ENCODE results near the gene HEATR9.
"Not testable (repeated sequence)": the region's sequence is repeated elsewhere in the genome, so short reads cannot be mapped to it uniquely, and the experiment has no call there.

The HEATR9 gene, protein sequence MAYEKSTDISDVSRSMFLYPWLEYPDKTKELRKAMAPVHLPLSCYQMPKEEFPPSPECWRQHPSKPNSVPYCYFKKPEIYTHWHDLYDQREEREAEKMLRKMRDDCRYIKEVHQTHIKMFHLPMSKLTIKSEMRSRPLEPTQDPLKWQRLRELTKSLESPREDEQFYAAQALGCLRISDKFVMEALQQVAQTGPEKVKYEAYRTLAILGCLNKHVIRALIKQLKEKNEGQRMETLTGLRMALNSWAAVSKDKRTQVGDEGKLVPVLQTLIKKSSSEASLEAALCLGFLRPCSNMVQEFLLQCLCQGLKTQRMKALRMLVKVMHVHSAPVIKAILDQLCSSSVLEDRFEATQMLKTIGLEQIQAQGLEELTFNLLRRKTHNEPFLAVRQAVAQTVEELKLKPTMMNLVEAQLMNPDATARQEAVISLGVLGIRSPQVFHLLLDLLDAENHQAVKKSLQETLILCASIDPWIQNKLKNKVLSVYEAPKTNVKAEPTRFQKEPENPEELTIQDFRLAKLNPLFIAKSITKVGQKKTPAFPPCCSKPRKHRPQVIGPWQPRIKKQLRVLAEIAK

DNA sequence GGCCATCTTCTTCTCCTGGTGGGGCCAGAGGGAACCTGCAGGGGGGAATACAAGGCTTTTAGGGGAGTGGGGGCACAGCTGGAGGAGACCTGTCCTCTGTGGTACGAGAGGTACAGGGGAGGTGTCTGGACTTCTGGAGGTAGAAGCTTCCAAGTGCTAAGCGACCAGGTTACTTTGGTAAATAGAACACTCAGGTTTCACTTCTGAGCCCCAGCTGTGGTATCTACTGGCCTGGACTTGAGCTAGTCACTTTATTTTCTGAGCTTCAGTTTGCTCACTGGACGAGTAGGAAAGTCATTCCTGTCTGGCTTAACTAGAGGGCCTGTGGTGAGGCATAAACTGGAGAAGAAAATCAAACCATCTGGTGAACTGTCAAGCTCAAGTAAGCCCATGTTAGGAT, at the start of gene HEATR9:
TSS of gene HEATR9 (minus strand) at position 155 of the 400 bp plus-strand sequence. CDS start at position 6, 149 bp downstream.
- no peak for DNase-seq (ENCODE audit: low read depth)

DNA sequence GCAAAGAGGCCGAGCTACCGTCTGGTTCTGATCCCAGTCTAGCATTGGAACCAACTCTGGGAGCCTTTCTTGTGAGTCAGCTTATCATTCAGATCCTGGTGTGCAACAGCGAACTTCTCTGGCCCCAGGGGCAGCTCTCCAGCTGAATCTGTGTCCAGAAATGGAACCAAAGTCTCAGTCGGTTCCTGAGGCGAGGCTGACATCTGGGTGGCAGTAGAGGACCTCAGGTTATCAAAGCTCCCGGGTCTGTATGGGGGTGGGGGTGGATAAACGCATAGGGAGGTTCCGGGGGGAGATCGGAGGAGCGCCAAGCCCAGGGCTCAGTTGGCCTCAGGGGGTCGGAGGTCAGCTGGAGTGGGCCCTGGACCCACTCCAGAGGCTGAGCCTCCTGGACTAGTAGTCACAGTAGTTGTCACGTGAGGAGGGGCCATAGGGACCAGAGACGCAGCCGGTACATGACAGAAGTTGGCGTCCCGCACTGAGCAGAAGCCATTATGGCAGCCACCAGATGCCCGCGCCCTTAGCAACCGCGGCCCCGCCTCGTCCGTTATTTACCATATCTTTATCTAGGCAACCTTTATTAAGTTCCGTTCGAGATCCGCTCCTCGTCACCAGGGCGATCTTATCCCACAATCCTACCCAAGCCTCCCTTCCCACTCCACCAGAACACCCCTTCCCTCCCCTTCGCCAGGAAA, 49.0 kb upstream of the HEATR9 start:
- DNase-seq (ENCODE audit: low read depth) = no peak

DNA sequence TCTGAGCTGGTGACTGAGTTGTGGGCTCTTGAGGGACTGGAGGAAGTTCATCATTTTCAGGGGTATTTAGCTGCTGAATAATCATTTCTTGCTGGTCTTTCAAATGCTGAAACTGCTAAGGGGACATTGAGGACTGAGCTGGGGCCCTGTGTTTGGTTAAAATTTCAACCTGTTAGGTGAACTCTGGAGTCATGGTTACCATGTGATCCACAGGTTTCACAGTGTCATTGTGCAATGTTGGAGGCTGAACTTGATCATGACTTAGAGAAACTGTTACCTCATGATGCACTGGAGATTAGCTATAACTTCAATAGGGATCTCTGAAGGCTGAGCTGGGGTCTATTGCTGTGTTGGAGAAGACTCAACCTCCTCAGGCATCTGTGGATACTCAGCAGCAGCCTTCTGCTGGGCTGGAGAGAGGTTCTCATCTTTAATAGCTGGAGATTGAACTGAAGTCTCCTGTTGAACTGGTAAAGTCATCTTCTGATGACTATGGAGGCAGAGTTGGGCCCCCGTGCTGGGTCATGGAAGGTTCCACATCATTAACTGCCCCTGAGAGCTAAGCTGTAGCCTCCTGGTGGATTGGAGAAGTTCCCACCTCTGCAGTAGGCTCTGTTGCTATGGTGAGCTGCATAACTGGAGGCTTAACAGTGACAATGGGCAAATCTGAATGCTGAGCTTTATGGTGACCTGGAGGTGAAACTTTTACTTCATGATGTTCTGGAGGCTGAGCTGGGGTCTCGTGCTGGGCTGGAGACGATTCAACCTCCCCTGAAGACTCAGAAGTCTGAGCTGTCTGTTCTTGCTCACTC, 46.7 kb upstream of the HEATR9 start:
- DNase-seq (ENCODE audit: low read depth) = no peak

DNA sequence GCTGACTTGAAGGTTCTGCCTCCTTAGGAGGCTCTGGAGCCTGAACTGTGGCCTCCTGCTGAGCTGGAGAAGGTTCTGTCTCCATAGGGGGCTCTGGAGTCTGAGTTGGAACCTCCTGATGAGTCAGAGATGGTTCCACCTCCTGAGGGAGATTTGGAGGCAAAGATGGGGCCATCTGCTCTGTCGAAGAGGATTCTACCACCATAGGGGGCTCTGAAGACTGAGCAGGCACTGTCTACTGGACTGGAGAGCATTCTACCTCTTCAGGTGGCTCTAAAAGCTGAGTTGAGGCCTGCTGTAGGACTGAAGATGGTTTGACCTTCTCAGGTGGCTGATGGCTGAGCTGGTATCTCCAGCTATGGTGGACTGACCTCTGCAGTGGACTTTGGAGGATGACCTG, 45.7 kb upstream of the HEATR9 start:
- DNase-seq (ENCODE audit: low read depth) = no peak

DNA sequence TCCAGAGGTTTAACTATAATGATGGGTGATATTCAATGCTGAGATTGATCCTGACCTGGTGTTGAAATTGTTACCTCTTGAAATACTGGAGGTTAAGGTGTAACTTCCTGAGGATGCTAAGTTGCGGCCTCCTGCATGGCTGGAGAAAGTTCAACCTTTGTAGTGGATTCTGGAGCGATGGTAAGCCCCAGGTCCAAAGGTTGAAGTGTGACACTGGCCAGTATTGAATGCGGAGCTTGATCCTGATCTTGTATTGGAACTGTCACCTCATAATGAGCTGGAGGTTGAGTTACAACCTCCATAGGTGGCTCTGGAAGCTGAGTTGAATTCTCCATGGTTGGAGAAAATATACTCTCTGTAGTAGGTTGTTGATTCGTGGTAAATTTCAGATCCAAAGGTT, 44.9 kb upstream of the HEATR9 start:
- no peak for DNase-seq (ENCODE audit: low read depth)

DNA sequence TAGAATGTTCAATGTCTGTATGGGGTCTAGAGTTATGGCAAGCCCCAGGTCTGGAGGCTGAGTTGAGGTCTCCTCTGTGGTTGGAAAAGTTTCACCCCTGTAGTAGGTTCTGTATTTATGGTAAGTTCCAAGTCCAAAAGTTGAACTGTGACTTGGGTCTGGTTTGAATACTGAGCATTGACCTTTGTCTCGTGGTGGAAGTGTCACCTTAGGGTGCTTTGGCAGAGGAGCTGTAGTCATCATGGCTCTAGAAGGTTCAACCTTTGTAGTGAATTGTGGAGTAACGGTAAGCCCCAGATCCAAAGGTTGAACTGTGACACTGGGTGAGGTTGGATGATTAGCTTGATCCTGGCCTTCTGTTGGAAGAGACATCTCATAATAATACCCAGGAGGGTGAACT, 44.3 kb upstream of the HEATR9 start:
- no peak for DNase-seq (ENCODE audit: low read depth)

DNA sequence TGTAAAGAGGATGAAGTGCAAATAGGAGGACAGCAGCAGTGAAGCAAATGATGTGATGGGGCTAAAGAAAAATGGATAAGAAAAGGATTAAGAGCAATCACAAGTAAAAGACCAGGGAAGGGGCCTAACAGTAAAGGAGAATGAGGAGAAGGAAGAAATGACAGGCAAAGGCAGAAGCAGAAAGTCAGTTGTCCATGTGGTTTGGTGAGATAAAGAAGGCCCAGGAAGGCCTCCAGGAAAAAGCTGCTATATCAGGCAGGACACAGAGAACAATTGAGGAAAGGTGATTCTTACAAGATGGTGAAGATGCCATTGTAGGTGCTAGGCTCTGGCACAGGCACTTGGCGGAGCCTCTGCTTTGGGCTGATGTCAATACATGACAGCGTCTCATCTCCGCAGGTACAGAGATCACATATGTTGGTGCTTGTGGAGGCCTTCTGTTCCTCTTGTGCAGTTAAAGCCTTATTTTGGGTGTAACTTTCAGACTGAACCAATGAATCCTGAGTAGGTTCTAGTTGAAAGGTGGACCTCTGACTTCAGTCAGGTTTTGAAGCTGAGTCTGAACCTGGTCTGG, 43.7 kb upstream of the HEATR9 start:
- no peak for DNase-seq (ENCODE audit: low read depth)

DNA sequence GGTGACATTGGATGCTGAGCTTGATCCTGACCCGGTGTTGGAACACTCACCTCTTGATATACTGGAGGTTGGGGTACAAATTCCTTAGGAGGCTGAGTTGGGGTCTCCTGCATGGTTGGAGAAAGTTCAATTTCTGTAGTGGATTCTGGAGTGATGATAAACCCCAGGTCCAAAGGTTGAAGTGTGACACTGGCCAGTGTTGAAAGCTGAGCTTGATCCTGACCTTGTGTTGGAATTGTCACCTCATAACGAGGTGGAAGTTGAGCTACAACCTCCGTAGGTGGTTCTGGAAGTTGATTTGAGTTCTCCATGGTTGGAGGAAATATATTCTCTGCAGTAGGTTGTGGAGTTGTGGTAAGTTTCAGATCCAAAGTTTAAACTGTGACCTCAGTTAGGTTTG, 40.7 kb upstream of the HEATR9 start:
- DNase-seq (ENCODE audit: low read depth) = no peak

DNA sequence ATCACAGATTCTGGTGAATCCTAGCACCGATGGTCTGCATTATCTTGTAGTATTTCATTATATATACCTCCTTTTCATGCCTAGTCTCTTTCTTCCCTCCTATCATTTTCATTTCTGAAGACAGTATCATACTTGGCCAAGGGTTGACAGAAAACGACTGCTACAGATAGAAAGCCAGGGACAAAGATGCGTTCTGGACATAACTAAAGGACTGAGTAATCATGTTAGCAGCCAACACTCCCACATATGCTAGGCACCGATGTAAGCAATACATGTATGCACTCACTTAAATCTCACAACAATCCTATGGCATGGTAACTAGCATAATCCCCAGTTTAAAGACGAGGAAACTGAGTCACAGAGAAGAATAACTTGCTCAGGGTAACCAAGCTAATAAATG, 39.0 kb upstream of the HEATR9 start:
- no peak for DNase-seq (ENCODE audit: low read depth)

DNA sequence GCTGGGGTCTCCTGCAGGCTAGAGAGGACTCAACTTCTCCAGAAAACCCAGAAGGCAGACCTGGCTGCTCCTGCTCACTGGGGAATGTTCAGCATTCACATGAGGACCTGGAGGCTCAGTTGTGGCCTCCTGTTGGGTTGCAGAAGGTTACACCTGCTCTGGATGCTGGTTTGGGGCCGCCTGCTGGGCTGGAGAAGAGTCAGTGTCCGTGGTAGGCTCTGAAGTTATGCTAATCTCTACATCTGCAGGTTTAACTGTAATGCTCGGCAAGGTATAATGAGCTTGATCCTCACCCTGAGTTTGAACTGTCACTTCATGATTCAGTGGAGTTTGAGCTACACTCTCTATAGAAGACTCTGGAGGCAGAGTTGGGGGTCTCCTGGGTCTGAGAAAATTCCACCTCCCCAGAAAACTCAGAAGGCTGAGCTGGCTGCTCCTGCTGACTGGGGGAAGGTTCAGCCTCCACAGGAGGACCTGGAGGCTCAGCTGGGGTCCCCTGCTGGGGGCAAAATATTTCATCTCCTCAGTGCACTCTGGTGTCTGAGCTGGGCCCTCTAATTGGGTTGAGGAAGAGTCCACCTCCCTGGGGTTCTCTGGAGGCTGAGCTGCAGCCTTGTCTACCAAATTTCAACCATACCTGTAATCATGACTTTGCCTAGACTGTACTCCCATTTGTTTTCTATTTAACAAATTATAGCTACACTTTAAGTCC, 38.4 kb upstream of the HEATR9 start:
- no peak for DNase-seq (ENCODE audit: low read depth)

DNA sequence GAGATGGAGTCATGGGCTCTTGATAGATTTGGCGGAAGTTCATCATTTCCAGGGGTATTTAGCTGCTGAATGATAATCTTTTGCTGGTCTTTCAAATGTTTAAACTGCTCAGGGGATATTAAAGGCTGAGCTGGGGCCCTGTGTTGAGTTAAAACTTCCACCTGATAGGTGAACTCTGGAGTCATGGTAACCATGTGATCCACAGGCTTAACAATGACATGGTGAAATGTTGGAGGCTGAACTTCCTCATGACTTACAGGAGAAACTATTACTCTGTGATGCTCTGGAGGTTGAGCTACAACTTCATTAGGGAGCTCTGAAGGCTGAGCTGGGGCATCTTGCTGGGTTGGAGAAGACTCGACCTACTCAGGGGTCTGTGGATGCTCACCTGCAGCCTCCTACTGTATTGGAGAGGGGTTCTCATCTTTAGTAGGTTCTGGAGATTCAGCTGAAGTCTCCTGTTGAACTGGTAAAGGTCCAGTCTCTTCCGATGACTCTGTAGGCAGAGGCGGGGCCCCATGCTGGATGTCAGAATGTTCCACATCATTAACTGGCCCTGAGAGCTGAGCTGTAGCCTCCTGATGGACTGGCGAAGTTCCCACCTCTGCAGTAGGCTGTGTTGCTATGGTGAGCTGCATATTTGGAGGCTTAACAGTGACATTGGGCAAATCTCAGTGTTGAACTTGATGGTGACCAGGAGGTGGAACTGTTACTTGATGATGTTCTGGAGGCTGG, 37.7 kb upstream of the HEATR9 start:
- no peak for DNase-seq (ENCODE audit: low read depth)

DNA sequence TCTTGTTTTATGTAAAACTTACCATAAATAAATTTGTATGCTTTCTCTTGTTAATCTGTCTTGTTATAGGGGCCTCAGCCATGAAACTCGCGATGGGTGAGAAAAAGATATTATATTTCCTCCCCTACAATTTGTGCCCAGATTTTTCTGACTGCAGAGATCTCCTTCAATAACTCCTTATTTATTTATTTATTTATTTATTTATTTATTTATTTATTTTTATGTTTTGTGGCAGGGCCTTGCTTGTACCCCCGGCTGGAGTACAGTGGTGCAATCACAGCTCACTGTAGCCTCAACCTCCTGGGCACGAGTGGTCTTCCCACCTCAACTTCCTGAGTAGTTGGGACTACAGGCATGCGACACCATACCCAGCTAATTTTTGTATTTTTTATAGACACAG, 34.8 kb upstream of the HEATR9 start:
- no peak for DNase-seq (ENCODE audit: low read depth)

DNA sequence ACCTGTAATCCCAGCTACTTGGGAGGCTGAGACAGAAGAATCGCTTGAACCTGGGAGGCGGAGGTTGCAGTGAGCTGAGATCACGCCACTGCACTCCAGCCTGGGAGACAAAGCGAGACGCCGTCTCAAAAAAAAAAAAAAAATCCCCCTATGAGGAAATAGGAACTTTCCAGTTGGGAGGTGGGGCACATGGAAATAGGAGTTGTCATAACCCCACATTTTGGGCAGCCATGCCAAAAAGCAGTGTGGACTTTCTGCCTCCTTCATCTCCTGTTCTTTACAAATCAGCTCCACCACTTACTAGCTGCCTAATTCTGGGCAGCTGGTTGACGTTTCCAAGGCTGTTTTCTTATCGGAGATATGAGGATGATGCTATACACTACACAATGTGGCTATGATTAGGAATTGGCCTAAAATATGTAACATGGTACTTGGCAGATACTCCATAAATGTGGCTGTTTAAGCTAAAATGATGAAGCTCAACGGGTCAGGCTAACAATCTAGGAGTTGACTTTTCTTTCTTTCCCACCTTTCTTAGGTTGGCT, 33.0 kb upstream of the HEATR9 start:
- DNase-seq (ENCODE audit: low read depth) = no peak

DNA sequence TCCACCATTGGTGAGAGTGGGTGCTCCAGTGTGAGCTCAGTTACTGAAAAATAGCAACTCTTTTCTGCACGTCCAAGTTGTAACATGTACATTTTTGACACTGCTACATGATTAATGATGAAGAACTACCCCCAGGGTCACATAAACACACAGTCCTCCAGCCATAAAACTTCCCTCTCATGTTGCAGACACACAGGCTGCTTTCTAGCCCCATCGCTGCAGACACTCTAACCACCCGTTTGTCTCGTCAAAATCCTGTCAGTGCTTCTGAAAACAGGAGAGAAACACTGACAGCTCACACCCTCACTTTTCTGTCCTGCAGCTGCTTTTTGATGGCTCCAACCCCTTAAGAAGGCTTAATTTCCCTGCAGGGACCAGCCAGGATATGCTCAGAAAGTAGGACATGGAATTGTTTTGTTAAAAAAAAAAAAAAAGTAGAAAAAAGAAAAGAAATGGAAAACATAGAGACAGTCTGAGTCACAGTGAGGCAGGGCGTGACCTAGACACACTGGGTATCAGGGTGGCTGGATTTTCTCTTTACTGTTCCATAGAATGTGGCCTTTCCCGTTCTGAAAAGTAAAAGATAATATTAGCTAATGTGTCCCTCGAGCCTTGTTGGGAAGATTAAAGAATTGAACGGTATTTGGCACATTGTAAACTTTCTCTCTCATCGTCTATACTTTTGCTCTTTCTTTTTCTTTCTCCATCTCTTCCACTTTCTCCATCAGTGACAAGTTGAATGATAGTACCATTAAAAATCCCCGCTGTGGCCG, 32.2 kb upstream of the HEATR9 start:
- no peak for DNase-seq (ENCODE audit: low read depth)

DNA sequence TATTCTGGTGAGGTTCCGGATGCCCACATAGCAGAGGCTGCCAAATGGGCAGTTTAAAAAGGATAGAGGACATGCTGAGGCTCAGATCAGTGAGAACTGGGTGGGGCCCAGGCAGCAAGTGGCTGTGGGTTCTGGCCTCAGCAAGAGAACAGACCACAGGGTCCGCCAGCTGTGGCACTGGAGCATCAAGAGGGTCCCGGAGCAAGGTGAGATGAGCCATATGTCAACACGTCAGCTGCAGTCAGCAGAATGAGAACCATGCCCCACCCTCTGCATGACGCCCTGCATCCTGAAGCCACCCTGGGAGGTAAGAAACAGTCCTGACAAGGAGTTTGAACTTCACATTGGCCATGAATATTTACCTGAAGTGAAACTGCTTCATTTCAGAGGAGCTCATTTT, 31.6 kb upstream of the HEATR9 start:
- DNase-seq (ENCODE audit: low read depth) = no peak

DNA sequence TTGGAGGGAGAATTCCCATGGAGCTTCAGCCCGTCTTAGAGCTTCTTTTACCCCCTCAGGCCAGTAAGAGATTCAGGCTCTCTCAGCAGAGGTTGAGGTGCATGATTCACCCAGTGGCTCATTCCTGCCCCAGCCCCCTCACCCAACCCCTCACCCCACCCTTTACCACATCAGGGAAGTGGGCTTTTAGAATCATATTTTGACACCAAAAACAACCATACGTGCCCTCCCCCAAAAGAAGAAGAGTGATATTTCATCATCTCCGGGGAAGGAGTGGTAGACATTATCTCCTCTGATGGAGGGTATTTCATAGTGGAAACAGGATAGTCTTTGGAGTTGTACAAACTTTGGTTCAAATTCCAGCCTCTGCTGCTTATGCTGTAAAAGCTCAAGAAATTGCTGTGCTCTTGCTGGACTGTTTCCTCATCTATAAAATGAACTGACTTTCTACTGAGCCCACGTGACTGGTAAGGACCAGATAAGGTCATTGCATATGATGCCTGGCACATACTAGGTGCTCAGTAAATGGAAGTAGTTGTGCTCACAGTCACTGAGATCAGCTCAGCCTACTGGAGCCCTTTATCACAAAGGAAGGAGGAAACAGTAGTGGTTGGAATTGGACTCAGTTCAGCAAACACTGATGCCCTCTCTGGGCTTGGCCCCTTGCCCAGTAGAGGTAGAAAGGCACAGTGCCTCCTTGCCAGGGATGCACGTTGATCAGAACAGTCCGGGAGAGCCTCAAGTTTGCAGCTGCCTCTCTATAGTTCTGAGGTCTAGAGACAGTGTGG, 29.8 kb upstream of the HEATR9 start:
- DNase-seq (ENCODE audit: low read depth) = no peak

DNA sequence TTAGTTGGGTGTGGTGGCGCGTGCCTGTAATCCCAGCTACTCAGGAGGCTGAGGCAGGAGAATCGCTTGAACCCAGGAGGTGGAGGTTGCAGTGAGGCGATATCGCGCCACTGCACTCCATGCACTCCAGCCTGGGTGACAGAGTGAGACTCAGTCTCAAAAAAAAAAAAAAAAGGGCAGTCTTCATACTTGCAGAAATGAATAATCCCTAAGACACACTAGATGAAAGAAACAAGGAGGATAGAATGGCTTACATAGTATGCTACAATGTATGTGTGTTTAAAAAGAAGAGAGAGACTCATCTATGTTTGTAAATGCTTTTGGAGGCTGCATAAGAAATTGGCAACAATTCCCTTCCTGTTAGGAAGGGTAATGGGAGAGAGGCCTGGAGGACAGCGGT, 29.1 kb upstream of the HEATR9 start:
- DNase-seq (ENCODE audit: low read depth) = not testable (repeated sequence)

DNA sequence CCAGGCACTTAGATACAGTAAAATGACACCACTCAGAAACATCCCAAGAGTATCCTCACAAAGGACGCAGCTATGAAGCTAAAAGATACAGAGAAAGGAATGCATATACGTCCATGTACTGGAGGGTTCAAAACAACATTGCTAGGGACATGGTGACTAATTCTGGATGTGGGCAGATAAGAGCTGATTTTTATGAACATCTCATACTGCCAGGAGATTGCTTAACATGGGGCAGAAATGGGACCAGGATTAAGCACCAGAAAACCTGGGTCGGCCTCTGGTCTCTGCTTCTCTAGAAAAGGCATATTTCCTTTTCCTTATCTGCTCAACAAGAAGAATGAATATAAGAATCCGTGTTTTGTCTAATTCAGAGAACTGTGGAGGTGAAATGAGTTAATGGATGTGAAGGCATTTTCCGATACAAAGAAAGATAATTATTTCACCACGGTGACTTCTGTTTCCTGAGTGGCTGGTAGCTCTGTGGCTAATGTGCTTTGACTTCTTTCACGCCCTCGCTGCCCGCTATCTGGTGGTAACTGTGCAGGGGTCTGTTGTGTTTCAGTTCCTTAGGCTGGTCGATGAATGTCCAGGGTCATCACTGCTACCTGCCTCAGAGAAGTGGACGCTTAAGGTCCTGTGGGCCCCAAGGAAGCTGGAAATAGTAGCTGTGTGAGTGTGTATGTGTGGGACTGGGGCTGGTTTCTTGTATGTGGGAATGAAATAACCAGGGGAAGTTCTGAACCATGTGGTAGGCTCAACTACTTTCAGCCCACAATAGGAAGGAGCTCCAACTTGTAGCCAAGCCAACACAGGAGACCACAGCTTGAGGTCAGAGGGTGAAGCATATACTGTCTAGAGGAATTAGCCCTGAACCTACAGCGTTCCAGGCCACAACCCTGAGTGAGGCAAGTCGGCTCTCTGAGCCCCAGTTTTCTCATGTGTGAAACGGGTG, 27.2 kb upstream of the HEATR9 start:
- DNase-seq (ENCODE audit: low read depth) = no peak

Data from stimulated activated CD8-positive, alpha-beta memory T cell treated with anti-CD3 and anti-CD28 coated beads, Interleukin-15, amount 100 ng/mL, for 24 hours (primary cell).